Heart left ventricle (tissue), 16 donors: ENCODE measurements around the gene BTBD16. TPM values are rescaled to one million over a fixed set of nuclear protein-coding genes. Genes with fewer than 3 reads are reported as not detected.

Experiments used
- ATAC-seq, 4 donors: fragments of 200-7000 bp; cut with Tn5 transposase; one replicate each; pipeline ENCODE4 v1.9.1; 2020 to 2022; ENCODE audit warnings: moderate library complexity in 4 of 4, mild to moderate bottlenecking in 3 of 4, moderate number of reproducible peaks in 1 of 4
- DNase-seq, 5 donors: peaks; one replicate each; pipeline ENCODE4 v3.0.0-alpha.2; 2020
- H3K27ac ChIP-seq, 12 donors: fragments of 200-600 bp; sonication (generic) in 4 of 12; one replicate each; pipeline versions ENCODE4 v1.5.0 to v1.8.0; 2016 to 2022; ENCODE audit warnings: mild to moderate bottlenecking in 2 of 12
- H3K27me3 ChIP-seq, 9 donors: fragments of 200-600 bp; sonication (generic) in 2 of 9; one replicate each; pipeline versions ENCODE4 v1.5.1 to v1.8.0; 2016 to 2022; ENCODE audit warnings: mild to moderate bottlenecking in 3 of 9
- H3K36me3 ChIP-seq, 9 donors: fragments of 200-600 bp; sonication (generic) in 2 of 9; one replicate each; pipeline versions ENCODE4 v1.5.0 to v1.8.0; 2018 to 2022; ENCODE audit warnings: mild to moderate bottlenecking in 2 of 9
- H3K4me1 ChIP-seq, 12 donors: fragments of 200-600 bp; sonication (generic) in 4 of 12; one replicate each; pipeline versions ENCODE4 v1.5.0 to v1.8.0; 2016 to 2022; ENCODE audit warnings: mild to moderate bottlenecking in 3 of 12
- H3K4me3 ChIP-seq, 12 donors: fragments of 200-600 bp; sonication (generic) in 4 of 12; one replicate each; pipeline versions ENCODE4 v1.5.0 to v1.8.0; 2017 to 2022; ENCODE audit warnings: mild to moderate bottlenecking in 9 of 12, moderate library complexity in 4 of 12
- H3K9me3 ChIP-seq, 12 donors: fragments of 200-600 bp; sonication (generic) in 4 of 12; one replicate each; pipeline versions ENCODE4 v1.5.0 to v1.8.0; 2016 to 2022; ENCODE audit warnings: mild to moderate bottlenecking in 1 of 12
- CTCF ChIP-seq, 12 donors: fragments of 200-600 bp; sonication (generic) in 4 of 12; IDR thresholded peaks; one replicate each; pipeline versions ENCODE4 v1.5.0 to v1.8.0; 2018 to 2022; ENCODE audit warnings: antibody characterized with exemption in 12 of 12, mild to moderate bottlenecking in 5 of 12
- POLR2A ChIP-seq, 2 donors: fragments of 450-650 bp; IDR thresholded peaks; one replicate each; pipeline ENCODE4 v1.6.1; 2017; ENCODE audit warnings: antibody characterized with exemption in 2 of 2, mild to moderate bottlenecking in 2 of 2, moderate library complexity in 2 of 2
- WGBS, 4 donors: extraction: QIAGEN DNeasy Blood & Tissue Kit in 2 of 4; methylation state at CpG; one replicate each; pipeline versions ENCODE4 v1.1.5 to v1.1.7; 2013 to 2018; 5-methylcytosine and 5-hydroxymethylcytosine counted together
- intact Hi-C, 10 donors: fragments of 100-400 bp; cut with DNase I; formaldehyde crosslinking; loops; one replicate each; pipeline versions ENCODE4 v1.11.1 to v1.14.2; 2022
- polyA plus RNA-seq, 2 donors: library from polyadenylated mRNA; stranded (reverse); fragments of 200-250 nt; gene quantifications; one replicate each; pipeline ENCODE4 v1.2.3, GENCODE V29; 2013
- total RNA-seq, 9 donors: library from RNA; depleted of rRNA in 2 of 9; stranded (reverse); fragments of >200 nt in 2 of 9; fragmentation: NEBNext Ultra II Directional in 3 of 9; extraction: Animal tissue kit (Norgen Biotek cat#: 25700) in 3 of 9; gene quantifications; one replicate each; pipeline versions ENCODE4 v1.1.0 to v1.2.4, GENCODE V29; 2016 to 2023
- donor health status: ischemic (EF 13 %, LVEDD 7.1; RV severe dilation, severe dysfunction).
- donor health status: healthy with polysubstance abuse.
- donor health status: DM: no; HTN: yes; CAD: no.
- donor health status: DM: no; HTN: no; CAD: no.
- donor health status: ischemic (EF 25% LVEDD 6.9; RV normal size, moderate dysfunction).
- donor health status: ischemic (EF 25% LVEDD 5.7; RV mildly dilated, moderate dysfunction).
- donor health status: healthy.
- donor health status: DM: yes; HTN: yes; CAD: no.
- donor health status: ischemic (EF 35%, LVEDD 5.7; RV mildly dilated, moderate dysfunction).
- donor health status: nonischemic (EF 11% LVEDD 7.7; RV severe dilation, severe dysfunction).
- donor health status: DM: yes; HTN: yes; CAD: no.
- donor health status: PGD.
- donor health status: ischemic (EF 29% LVEDD 5.4; RV normal size, mild dysfunction).
- donor health status: nonischemic (EF 23%, LVEDD 6.1; RV moderate dilation, normal function).

The BTBD16 gene
- total and polyA plus RNA-seq, 11 donors = 0.23 to 0.25 TPM; not detected in 9

- TF ChIP-seq CTCF (IDR thresholded peaks at IDR 0.05) (no peak), POLR2A (IDR thresholded peaks at IDR 0.05) (no peak)
- intact Hi-C loops = loop anchor here in 9 of 10 donors (2.0 to 10.0 kb wide), 7 partner anchors 45 to 410 kb away; partner anchors contain the start of gene C10orf120 (in 1 of the 9)
- DNase-seq = no peak
- Histone ChIP-seq H3K27ac (no peak overlapping the region), H3K9me3 (no peaks in the 10 kb centered on the region), H3K36me3 (no peaks in the 10 kb centered on the region), H3K4me3 (no peak overlapping the region), H3K4me1 (peaks cover 0 to 13% (median 0%) of the 10 kb centered on the region in 12 donors), H3K27me3 (no peaks in the 10 kb centered on the region)
- ATAC-seq = no peak
- WGBS, 4 donors = 77 to 88% (median 87%) methylated on average over 8 of the region's 8 CpGs
Observed at GRCh38 chr10:122297583-122297982, 26.5 kb downstream of the BTBD16 start.

- Histone ChIP-seq H3K9me3 (no peaks in the 10 kb centered on the region), H3K27ac (no peak overlapping the region), H3K4me3 (no peak overlapping the region), H3K4me1 (peaks cover 0 to 13% (median 0%) of the 10 kb centered on the region in 12 donors), H3K27me3 (no peaks in the 10 kb centered on the region), H3K36me3 (no peaks in the 10 kb centered on the region)
- DNase-seq = no peak
- TF ChIP-seq CTCF (IDR thresholded peaks at IDR 0.05) (no peak), POLR2A (IDR thresholded peaks at IDR 0.05) (no peak)
- intact Hi-C loops = loop anchor here (1.0 to 10.0 kb wide), 16 partner anchors 43 to 409 kb away; partner anchors contain the start of gene C10orf120 (in 1 of the 10)
- no peak for ATAC-seq
- WGBS, 4 donors = 78 to 90% (median 87%) methylated on average over 6 of the region's 6 CpGs
Observed at GRCh38 chr10:122298206-122298597, 27.1 kb downstream of the BTBD16 start.

- Histone ChIP-seq H3K4me1 (peaks cover 0 to 13% (median 0%) of the 10 kb centered on the region in 12 donors), H3K36me3 (no peaks in the 10 kb centered on the region), H3K27me3 (no peaks in the 10 kb centered on the region), H3K27ac (no peak overlapping the region), H3K9me3 (no peaks in the 10 kb centered on the region), H3K4me3 (peak overlapping the region in 7 of 12 donors; percentile 15 to 37 (median 24))
- intact Hi-C loops = loop anchor here (1.0 to 10.0 kb wide), 16 partner anchors 42 to 409 kb away; partner anchors contain the start of gene C10orf120 (in 1 of the 10)
- 24 to 27% (median 25%) methylated on average over 14 to 15 of the region's 15 CpGs for WGBS, 4 donors
- peak; percentile 64 to 73 (median 66) for DNase-seq
- TF ChIP-seq POLR2A (IDR thresholded peaks at IDR 0.05) (no peak), CTCF (IDR thresholded peaks at IDR 0.05) (peak; percentile 78 to 97 (median 92))
- peak in 3 of 4 donors; percentile 82 to 90 (median 88) for ATAC-seq
Observed at GRCh38 chr10:122298598-122299301, 27.7 kb downstream of the BTBD16 start.

GRCh38 chr10:122299423-122300075 lies 28.5 kb downstream of the BTBD16 start:
- peaks cover 0 to 13% (median 0%) of the 10 kb centered on the region in 12 donors for H3K4me1 ChIP-seq
- no peaks in the 10 kb centered on the region for H3K36me3 ChIP-seq
- DNase-seq = no peak
- no peak overlapping the region for H3K4me3 ChIP-seq
- intact Hi-C loops = loop anchor here (1.0 to 10.0 kb wide), 16 partner anchors 38 to 408 kb away; partner anchors contain the start of gene C10orf120 (in 1 of the 10)
- no peak for ATAC-seq
- 88 to 91% (median 89%) methylated on average over 14 of the region's 14 CpGs for WGBS, 4 donors
- TF ChIP-seq POLR2A (IDR thresholded peaks at IDR 0.05) = no peak
- no peak for TF ChIP-seq CTCF (IDR thresholded peaks at IDR 0.05)
- H3K27ac ChIP-seq = no peak overlapping the region
- no peaks in the 10 kb centered on the region for H3K27me3 ChIP-seq
- no peaks in the 10 kb centered on the region for H3K9me3 ChIP-seq
